ENCODE data around the gene SRGAP2C.
"Not testable (repeated sequence)": the region's sequence is repeated elsewhere in the genome, so short reads cannot be mapped to it uniquely, and the experiment has no call there.

SRGAP2C gene

DNA sequence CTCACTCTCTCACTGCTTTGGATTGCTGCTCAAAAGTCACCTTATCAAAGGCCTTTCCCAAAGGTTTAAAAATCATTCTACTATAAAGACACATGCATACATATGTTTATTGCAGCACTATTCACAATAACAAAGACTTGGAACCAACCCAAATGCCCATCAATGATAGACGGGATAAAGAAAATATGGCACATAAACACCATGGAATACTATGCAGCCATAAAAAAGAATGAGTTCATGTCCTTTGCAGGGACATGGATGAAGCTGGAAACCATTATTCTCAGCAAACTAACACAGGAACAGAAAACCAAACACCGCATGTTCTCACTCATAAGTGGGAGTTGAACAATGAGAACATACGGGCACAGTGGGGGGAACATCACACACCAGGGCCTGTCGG is 45.9 kb downstream of the SRGAP2C start:
- DNase-seq = not testable (repeated sequence)

DNA sequence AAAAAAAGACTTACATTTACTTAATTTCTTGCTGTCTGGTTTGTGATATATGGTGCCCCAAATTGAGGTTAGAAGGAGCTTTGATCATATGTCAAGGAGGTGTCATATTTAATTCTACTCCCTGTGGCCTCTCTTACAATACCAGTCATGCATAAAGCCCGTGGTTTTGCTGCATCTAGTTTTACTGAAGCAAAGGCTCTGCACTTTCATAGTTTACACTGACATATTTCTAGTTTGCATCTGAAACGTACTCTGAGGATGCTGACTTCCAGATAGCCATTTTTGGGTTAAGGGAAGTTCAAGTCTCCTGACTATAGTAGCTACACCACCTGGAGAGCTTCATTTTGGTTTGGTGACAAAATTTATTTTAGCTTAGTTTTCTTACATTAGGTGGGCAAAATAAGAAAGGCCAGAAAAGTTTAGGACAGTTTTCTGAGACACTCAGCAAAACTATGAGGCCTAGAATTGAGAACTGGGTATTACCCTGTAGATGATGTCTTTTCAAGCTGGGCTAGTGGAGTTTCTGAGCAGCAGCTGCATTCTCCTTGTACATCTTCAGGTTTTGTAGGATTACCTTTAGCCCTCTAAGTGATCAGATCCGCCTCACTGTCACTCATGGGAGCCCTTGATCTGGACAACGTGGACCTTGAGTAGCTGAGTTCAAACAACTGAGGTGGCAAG is 47.8 kb downstream of the SRGAP2C start:
- DNase-seq = not testable (repeated sequence)

GRCh38 chr1:121234090-121234759 is 49.5 kb downstream of the SRGAP2C start:
- not testable (repeated sequence) for DNase-seq

DNA sequence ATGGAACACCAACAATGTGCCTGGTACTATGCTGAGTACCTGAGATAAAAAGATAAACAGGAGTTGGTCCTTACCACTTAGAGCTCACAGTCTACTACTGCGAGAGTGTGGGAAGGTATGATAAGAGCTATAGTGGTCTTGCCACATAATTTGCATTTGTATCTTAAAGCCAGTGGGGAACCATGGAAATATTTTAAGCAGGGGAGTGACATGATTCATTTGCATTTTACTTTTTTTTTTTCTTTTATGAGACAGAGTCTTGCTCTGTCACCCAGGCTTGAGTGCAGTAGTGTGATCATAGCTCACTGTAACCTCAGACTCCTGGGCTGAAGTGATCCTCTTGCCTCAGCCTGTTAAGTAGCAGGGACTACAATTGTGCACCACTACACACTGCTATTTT is 53.6 kb downstream of the SRGAP2C start:
- not testable (repeated sequence) for DNase-seq

GRCh38 chr1:121243913-121244312 is 59.1 kb downstream of the SRGAP2C start:
- DNase-seq = not testable (repeated sequence)

GRCh38 chr1:121246399-121246798 is 61.6 kb downstream of the SRGAP2C start:
- DNase-seq = not testable (repeated sequence)

- DNase-seq = not testable (repeated sequence)
These were observed 67.9 kb downstream of the SRGAP2C start for GRCh38 chr1:121252656-121253055.

GRCh38 chr1:121254618-121255017 is 69.8 kb downstream of the SRGAP2C start:
- not testable (repeated sequence) for DNase-seq

GRCh38 chr1:121257632-121258031 is 72.9 kb downstream of the SRGAP2C start:
- DNase-seq = not testable (repeated sequence)

DNA sequence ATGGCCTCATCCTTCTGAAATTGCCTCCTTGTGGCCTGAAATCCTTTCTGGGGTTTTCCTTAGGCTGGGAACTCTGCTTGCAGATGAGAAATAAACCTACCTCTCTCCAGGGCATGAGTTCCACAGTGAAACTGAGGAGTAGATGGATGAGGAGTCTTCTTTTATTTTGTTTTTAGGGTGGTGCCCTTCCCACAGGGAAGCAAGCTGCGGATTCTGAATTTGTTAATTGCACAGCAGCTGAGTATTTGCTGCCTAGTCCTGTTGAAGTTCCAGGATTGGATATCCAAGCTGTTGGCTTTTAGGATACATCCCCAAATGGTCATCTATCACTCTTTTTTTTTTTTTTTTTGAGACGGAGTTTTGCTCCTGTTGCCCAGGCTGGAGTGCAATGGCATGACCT is 73.4 kb downstream of the SRGAP2C start:
- DNase-seq = not testable (repeated sequence)

- DNase-seq = not testable (repeated sequence)
These were observed 75.4 kb downstream of the SRGAP2C start for GRCh38 chr1:121260205-121260604.

- not testable (repeated sequence) for DNase-seq
These were observed 77.4 kb downstream of the SRGAP2C start for GRCh38 chr1:121262163-121262562.

GRCh38 chr1:121263789-121264244 is 79.0 kb downstream of the SRGAP2C start:
- not testable (repeated sequence) for DNase-seq

GRCh38 chr1:121267072-121267471 is 82.3 kb downstream of the SRGAP2C start:
- not testable (repeated sequence) for DNase-seq

GRCh38 chr1:121269309-121269708 is 84.5 kb downstream of the SRGAP2C start:
- DNase-seq = not testable (repeated sequence)

- not testable (repeated sequence) for DNase-seq
These were observed 85.2 kb downstream of the SRGAP2C start for GRCh38 chr1:121269973-121270372.

DNA sequence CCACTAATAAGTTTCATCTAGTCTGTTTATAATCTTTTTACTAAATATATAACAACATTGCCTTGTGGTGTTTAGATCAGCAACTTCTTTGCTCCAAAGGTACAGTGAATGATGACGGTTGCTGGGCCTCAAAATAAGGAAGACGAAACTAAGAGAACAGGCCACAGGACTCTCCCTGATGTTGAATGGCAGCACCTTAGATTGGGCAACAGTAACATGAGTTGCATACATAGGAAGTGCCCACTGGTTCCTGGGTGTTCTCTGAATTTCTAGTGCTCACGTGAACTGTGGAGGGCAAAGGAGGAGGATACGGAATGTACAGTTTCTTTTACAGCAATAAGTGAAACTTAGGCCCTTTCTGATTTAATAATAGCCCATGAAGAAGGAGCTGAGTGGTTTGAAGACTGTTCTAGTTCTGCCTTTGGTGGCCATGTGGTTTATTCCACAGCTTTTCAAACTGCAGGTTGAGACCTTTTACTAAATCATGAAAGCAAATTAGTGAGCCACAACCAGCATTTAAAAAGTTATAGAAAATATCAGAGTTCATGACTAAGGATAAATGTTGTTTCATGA is 86.5 kb downstream of the SRGAP2C start:
- DNase-seq = not testable (repeated sequence)

DNA sequence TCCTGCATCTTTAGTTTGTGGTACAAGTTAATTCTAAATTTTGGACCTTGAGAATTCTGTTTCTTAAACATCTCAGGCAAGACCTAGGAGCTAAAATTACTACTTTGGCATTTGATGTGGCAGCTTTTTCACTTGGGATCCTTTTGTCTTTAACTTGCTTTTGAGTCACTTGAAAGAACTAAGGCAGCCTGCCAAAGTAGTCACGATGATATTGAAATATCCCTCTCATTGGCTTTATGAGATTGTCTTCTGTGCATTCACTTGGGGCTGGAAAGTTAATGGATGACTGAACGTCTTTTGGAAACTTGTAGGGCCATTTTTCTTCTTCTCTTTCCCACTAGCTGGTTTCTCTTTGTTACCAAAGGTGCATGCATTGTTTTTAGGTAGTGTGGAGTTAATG is 90.7 kb downstream of the SRGAP2C start:
- not testable (repeated sequence) for DNase-seq

DNA sequence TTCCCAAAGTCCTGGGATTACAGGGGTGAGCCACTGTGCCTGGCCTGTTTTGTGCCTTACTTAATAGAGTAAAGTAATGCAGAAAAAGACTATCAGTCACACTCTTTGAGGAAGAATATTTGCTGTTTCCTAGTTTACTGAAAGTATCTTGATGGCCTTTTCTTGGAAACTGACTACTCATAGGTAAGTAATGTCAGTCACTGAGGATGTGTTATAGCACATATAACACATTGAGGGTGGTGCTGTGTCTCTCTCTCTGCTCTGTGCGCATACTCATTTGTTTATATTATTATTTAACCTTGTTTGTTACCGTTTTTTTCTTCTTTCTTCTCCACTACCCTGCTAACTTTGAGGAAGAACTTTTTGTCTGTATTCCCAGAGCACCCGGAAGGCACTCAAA is 93.4 kb downstream of the SRGAP2C start:
- DNase-seq = not testable (repeated sequence)

DNA sequence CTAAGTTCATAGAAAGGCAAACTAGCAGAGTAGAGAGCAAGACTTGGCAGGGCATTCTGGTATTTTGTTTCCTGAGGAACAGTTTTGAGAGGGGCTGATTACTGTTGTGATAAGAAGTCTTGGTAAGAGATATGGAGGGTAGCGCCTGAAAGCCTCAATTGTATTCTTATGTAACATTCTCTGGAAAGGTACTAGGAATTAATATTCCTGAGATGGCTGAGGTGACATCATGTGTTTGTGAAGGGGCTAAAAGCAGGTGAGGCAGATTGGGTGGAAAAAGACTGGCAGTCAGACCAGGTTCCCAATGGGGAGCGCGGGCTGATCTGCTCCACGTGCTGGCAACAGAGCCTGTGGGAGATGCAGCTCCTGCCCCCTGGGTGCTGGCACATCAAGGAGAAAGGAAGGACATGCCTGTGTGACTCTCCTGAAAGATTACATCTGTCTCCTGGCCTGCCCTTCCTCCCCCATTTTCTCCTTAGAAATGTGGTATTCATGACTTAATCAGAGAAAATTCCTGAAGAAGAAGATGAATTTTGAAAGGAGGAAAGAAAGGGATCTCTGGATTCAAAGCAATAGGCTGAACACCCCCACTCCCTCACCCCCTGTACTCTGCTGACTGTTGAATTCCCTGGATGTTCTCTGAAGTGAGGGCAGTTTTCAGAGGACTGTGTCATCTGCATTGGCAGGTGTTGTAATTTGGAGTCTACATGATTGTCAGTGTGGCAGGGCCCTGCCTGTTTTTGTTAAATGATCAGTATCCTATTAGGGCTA is 94.2 kb downstream of the SRGAP2C start:
- not testable (repeated sequence) for DNase-seq

- not testable (repeated sequence) for DNase-seq
These were observed 94.7 kb downstream of the SRGAP2C start for GRCh38 chr1:121279548-121279898.

DNA sequence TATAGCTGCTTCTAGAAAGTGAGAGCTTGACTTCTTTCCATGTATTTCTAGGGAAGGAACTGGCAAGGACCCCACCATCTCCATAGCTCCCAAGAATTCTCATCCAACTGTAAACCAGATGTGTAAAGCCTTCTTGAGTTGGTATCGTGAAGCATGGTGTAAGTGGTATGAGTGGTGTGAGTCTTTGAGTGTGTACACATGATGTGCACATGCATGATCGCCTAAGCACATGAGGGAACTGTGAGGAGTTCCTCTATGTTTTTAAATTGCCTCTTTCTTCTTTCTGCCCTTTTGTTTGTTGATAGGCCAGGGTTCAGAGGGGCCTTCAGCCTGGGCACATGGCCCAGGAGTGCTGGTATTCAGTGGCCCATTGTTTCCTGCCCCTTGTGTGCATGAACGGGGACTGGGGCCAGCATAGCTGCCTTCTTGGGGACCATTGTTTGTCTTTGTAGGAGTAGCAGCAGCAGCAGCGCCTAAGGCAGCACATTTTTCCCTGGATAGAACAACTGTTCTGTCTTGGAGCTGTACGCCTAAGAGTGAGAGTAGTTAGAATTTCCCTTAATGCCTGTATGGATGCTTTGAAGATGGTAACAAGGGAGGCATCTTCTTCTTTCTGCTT is 96.0 kb downstream of the SRGAP2C start:
- not testable (repeated sequence) for DNase-seq

- not testable (repeated sequence) for DNase-seq
These were observed 96.7 kb downstream of the SRGAP2C start for GRCh38 chr1:121281480-121281879.
